ENCODE measurements around the gene ZNF518B. TPM values are rescaled to one million over a fixed set of nuclear protein-coding genes. Genes with fewer than 3 reads are reported as not detected.

The ZNF518B gene
- total RNA-seq, 1 experiment from 2014 or later: 11.5 TPM

DNA sequence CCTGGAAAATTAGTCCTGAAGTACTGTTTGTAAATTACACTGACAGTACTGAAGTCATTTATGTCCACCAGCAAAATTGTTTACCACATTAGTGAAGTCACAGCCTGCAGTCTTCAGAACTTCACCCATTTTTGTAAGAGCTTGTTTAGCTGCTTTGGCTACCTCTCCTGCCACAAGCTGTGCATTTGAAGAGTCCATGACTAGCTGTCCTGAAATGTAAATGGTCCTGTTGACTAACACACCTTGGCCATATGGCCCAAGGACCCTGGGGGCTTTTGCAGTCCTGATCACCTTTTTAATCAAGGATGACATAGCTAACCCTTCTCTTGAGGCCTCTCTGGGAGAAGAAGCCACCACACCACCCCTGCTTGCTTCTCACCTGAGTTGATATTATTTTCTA is 21.4 kb upstream of the ZNF518B start:
- Mint-ChIP-seq H3K9me3 (no peaks in the 10 kb centered on the region; a peak in 1 of 5 replicates), H3K4me1 (peaks cover 4 to 7% of the 10 kb centered on the region in 2 experiments; a peak in 3 of 4 replicates), H3K27me3 (ENCODE audit: low read depth) (no peaks in the 10 kb centered on the region), H3K27ac (no peak overlapping the region), H3K36me3 (ENCODE audit: insufficient read depth in 1 of 3, low read depth in 3 of 3) (no peaks in the 10 kb centered on the region), H3K4me3 (no peak overlapping the region)
- H3K79me1 ChIP-seq (ENCODE audit: insufficient read depth, low read depth, low read length, poor library complexity, severe bottlenecking): no peaks in the 10 kb centered on the region
- H3K79me2 ChIP-seq (ENCODE audit: insufficient read depth, low read length): no peaks in the 10 kb centered on the region
- no peaks in the 10 kb centered on the region for H3K27me3 ChIP-seq (ENCODE audit: insufficient read depth, low read length)
- H4K20me1 ChIP-seq (ENCODE audit: control insufficient read depth, insufficient read depth, insufficient read length): no peaks in the 10 kb centered on the region
- TF ChIP-seq, protein P1, sequence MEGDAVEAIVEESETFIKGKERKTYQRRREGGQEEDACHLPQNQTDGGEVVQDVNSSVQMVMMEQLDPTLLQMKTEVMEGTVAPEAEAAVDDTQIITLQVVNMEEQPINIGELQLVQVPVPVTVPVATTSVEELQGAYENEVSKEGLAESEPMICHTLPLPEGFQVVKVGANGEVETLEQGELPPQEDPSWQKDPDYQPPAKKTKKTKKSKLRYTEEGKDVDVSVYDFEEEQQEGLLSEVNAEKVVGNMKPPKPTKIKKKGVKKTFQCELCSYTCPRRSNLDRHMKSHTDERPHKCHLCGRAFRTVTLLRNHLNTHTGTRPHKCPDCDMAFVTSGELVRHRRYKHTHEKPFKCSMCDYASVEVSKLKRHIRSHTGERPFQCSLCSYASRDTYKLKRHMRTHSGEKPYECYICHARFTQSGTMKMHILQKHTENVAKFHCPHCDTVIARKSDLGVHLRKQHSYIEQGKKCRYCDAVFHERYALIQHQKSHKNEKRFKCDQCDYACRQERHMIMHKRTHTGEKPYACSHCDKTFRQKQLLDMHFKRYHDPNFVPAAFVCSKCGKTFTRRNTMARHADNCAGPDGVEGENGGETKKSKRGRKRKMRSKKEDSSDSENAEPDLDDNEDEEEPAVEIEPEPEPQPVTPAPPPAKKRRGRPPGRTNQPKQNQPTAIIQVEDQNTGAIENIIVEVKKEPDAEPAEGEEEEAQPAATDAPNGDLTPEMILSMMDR (conservative IDR thresholded peaks at IDR 0.05): no peak
- no peak overlapping the region for H4K5ac ChIP-seq (ENCODE audit: insufficient read length, low read depth, low read length)
- H4K91ac ChIP-seq (ENCODE audit: insufficient read length, low read depth, low read length): no peak overlapping the region
- H2BK12ac ChIP-seq (ENCODE audit: insufficient read length, low read depth, low read length): no peak overlapping the region
- no peak overlapping the region for H3K18ac ChIP-seq (ENCODE audit: insufficient read length, low read depth, low read length)
- no peaks in the 10 kb centered on the region for H3K9me3 ChIP-seq (ENCODE audit: control insufficient read depth, low read depth, low read length)
- no peaks in the 10 kb centered on the region for H3K4me1 ChIP-seq (ENCODE audit: insufficient read depth, low read length)
- no peak for DNase-seq
- H3K23ac ChIP-seq (ENCODE audit: insufficient read length, low read depth, low read length): no peak overlapping the region
- H3K14ac ChIP-seq (ENCODE audit: insufficient read depth, low read length): no peak overlapping the region
- no peaks in the 10 kb centered on the region for H3K23me2 ChIP-seq (ENCODE audit: insufficient read length, low read depth, low read length, poor library complexity, severe bottlenecking)
- H3K4ac ChIP-seq (ENCODE audit: low read depth, low read length): no peak overlapping the region
- H3T11ph ChIP-seq (ENCODE audit: low read length): no peak overlapping the region
- H2BK15ac ChIP-seq (ENCODE audit: low read depth, low read length): no peak overlapping the region
- H4K8ac ChIP-seq (replicated peaks; ENCODE audit: insufficient read length, low read depth, low read length): no peak overlapping the region
- H3K9ac ChIP-seq (ENCODE audit: extremely low read depth, insufficient read length, low read length): no peak overlapping the region
- H2BK20ac ChIP-seq (ENCODE audit: low read depth, low read length, poor library complexity, severe bottlenecking): no peak overlapping the region
- H3K27ac ChIP-seq (ENCODE audit: insufficient read length, low read depth, low read length): no peak overlapping the region
- H3K56ac ChIP-seq (ENCODE audit: insufficient read length, low read depth, low read length): no peak overlapping the region
- no peak overlapping the region for H2AK5ac ChIP-seq (ENCODE audit: insufficient read length, low read length)
- H2AFZ ChIP-seq (ENCODE audit: low read length): no peak overlapping the region
- no peak overlapping the region for H2BK120ac ChIP-seq (ENCODE audit: low read depth, low read length, poor library complexity, severe bottlenecking)
- H2BK5ac ChIP-seq (ENCODE audit: insufficient read length, low read length): no peak overlapping the region
- H3K4me2 ChIP-seq (ENCODE audit: insufficient read depth, insufficient read length, low read length): no peak overlapping the region

Measured in H9 (cell line).